Duodenal mucosa (tissue), 2 donors: ENCODE measurements around the gene SNX25.

ENCODE experiments used
- H3K27ac ChIP-seq: one replicate; pipeline ENCODE4 v1.7.0; 2013; ENCODE audit warnings: low read depth, low read length
- H3K27me3 ChIP-seq, 2 donors: one replicate each; pipeline ENCODE4 v1.7.0; 2013; ENCODE audit warnings: low read length in 2 of 2, control low read depth in 1 of 2; ENCODE audit not compliant: insufficient read depth in 2 of 2, control insufficient read depth in 1 of 2
- H3K36me3 ChIP-seq, 2 donors: one replicate each; pipeline ENCODE4 v1.7.0; 2013; ENCODE audit warnings: low read length in 2 of 2, control low read depth in 1 of 2; ENCODE audit not compliant: insufficient read depth in 2 of 2, control insufficient read depth in 1 of 2
- H3K4me1 ChIP-seq, 2 donors: one replicate each; pipeline ENCODE4 v1.7.0; 2013; ENCODE audit warnings: low read length in 2 of 2, control low read depth in 1 of 2; ENCODE audit not compliant: insufficient read depth in 2 of 2, control insufficient read depth in 1 of 2
- H3K4me3 ChIP-seq, 2 donors: one replicate each; pipeline ENCODE4 v1.7.0; 2013; ENCODE audit warnings: low read length in 2 of 2, low read depth in 1 of 2
- H3K9ac ChIP-seq, 2 donors: one replicate each; pipeline ENCODE4 v1.7.0; 2013; ENCODE audit warnings: low read length in 2 of 2, low read depth in 1 of 2
- H3K9me3 ChIP-seq, 2 donors: one replicate each; pipeline ENCODE4 v1.7.0; 2013; ENCODE audit warnings: low read length in 2 of 2, control low read depth in 1 of 2; ENCODE audit not compliant: control insufficient read depth in 1 of 2

Gene SNX25

GRCh38 chr4:185243879-185244278 lies 34.5 kb downstream of the SNX25 start:
- Histone ChIP-seq H3K4me1 (no peaks in the 10 kb centered on the region), H3K27ac (no peak overlapping the region), H3K27me3 (no peaks in the 10 kb centered on the region), H3K9me3 (peaks cover 0 to 2% of the 10 kb centered on the region in 2 donors), H3K36me3 (no peaks in the 10 kb centered on the region), H3K9ac (no peak overlapping the region), H3K4me3 (no peak overlapping the region)

GRCh38 chr4:185244763-185245162 lies 35.4 kb downstream of the SNX25 start:
- Histone ChIP-seq H3K27ac (no peak overlapping the region), H3K4me3 (no peak overlapping the region), H3K36me3 (no peaks in the 10 kb centered on the region), H3K27me3 (no peaks in the 10 kb centered on the region), H3K4me1 (no peaks in the 10 kb centered on the region), H3K9ac (no peak overlapping the region), H3K9me3 (no peaks in the 10 kb centered on the region)

DNA sequence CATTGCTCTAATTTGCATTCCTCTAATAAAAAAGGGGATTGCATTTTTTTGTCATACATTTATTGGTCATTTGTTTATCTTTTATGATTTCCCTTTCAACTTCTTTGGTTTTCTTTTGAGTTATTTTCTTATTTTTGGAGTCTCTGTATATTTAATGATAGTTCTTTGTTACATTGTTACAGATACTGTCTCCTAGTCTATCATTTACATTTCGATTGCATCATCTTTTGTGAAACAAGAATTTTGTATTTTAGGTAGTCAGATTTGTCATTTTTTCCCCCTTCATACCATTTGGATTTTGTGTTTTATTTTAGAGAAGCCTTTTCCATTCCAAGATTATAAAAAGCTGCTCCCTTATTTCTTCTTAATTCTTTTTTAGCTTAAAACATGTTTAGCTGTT lies 37.1 kb downstream of the SNX25 start:
- Histone ChIP-seq H3K27ac (no peak overlapping the region), H3K4me3 (no peak overlapping the region), H3K4me1 (no peaks in the 10 kb centered on the region), H3K36me3 (no peaks in the 10 kb centered on the region), H3K9me3 (no peaks in the 10 kb centered on the region), H3K9ac (no peak overlapping the region), H3K27me3 (no peaks in the 10 kb centered on the region)

- Histone ChIP-seq H3K9ac (no peak overlapping the region), H3K4me1 (peaks cover 0 to 5% of the 10 kb centered on the region in 2 donors), H3K4me3 (no peak overlapping the region), H3K27me3 (no peaks in the 10 kb centered on the region), H3K9me3 (no peaks in the 10 kb centered on the region), H3K27ac (no peak overlapping the region), H3K36me3 (no peaks in the 10 kb centered on the region)
Measured at GRCh38 chr4:185247151-185247550, 37.8 kb downstream of the SNX25 start.

- Histone ChIP-seq H3K27ac (no peak overlapping the region), H3K27me3 (no peaks in the 10 kb centered on the region), H3K9ac (no peak overlapping the region), H3K4me3 (no peak overlapping the region), H3K9me3 (no peaks in the 10 kb centered on the region), H3K36me3 (no peaks in the 10 kb centered on the region), H3K4me1 (peaks cover 0 to 5% of the 10 kb centered on the region in 2 donors)
Measured at GRCh38 chr4:185248393-185249039, 39.1 kb downstream of the SNX25 start.

DNA sequence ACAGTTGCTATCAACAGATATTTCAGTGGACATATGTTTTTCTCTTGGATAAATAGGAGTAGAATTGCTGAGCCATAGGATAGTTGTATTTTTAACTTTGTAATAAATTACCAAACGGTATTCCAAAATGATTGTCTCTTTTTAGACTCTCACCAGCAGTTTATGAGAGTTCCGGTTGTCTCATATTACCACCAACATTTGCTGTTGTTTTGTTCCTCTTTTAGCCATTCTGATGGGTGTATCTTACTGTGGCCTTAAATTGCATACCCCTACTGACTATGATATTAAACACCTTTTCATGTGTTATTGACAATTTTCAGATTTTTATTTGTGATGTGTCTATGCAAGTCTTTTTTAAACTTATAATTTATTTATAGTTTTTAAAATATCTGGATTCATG lies 39.7 kb downstream of the SNX25 start:
- Histone ChIP-seq H3K27me3 (no peaks in the 10 kb centered on the region), H3K4me3 (no peak overlapping the region), H3K9ac (no peak overlapping the region), H3K36me3 (no peaks in the 10 kb centered on the region), H3K27ac (no peak overlapping the region), H3K4me1 (peaks cover 0 to 5% of the 10 kb centered on the region in 2 donors), H3K9me3 (no peaks in the 10 kb centered on the region)

DNA sequence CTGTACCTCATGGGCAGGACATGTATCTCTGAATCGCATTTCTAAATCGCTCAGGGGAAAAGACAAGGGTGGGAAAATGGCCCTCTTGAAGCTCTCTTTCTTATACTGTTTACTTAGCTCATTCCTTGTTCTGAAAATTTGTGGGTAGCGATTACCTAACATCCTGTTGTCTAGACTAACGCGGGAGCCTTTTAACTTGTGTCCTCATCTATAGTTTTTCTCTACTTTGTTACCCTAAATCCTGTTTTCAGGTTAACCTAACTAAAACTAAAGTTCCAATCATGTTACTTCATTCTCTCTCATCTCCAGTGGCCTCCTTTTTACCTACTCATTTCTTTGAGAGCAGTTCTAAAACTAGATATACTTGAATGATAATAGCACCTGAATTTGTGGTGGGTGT lies 45.0 kb downstream of the SNX25 start:
- Histone ChIP-seq H3K9me3 (no peaks in the 10 kb centered on the region), H3K4me3 (no peak overlapping the region), H3K27ac (no peak overlapping the region), H3K9ac (no peak overlapping the region), H3K27me3 (no peaks in the 10 kb centered on the region), H3K4me1 (peaks cover 5% of the 10 kb centered on the region in 2 donors), H3K36me3 (no peaks in the 10 kb centered on the region)

GRCh38 chr4:185255868-185256267 lies 46.5 kb downstream of the SNX25 start:
- Histone ChIP-seq H3K27me3 (no peaks in the 10 kb centered on the region), H3K36me3 (no peaks in the 10 kb centered on the region), H3K9me3 (no peaks in the 10 kb centered on the region), H3K4me1 (peaks cover 5% of the 10 kb centered on the region in 2 donors), H3K27ac (no peak overlapping the region), H3K9ac (no peak overlapping the region), H3K4me3 (no peak overlapping the region)

DNA sequence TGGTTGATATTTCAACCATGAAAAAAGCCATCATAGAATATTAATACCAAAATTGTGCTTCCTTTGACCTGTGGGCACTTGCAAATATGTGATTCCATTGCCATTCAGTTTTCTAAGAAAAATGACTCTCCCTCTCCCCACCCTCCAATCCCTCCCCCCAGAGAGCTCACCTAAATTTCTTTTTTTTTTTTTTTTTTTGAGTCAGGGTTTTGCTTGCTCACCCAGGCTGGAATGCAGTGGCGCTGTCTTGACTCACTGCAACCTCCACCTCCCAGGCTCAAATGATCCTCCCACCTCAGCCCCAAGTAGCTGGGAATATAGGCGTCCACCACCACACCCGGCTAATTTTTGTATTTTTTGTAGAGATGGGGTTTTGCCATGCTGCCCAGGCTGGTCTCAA lies 47.0 kb downstream of the SNX25 start:
- no peaks in the 10 kb centered on the region for H3K9me3 ChIP-seq
- H3K36me3 ChIP-seq = no peaks in the 10 kb centered on the region
- H3K4me3 ChIP-seq = no peak overlapping the region
- H3K4me1 ChIP-seq = peaks cover 5% of the 10 kb centered on the region in 2 donors
- H3K27ac ChIP-seq = no peak overlapping the region
- no peaks in the 10 kb centered on the region for H3K27me3 ChIP-seq
- no peak overlapping the region for H3K9ac ChIP-seq

GRCh38 chr4:185257086-185257485 lies 47.7 kb downstream of the SNX25 start:
- H3K9ac ChIP-seq = no peak overlapping the region
- H3K27ac ChIP-seq = no peak overlapping the region
- no peaks in the 10 kb centered on the region for H3K27me3 ChIP-seq
- H3K9me3 ChIP-seq = no peaks in the 10 kb centered on the region
- no peak overlapping the region for H3K4me3 ChIP-seq
- no peaks in the 10 kb centered on the region for H3K36me3 ChIP-seq
- peaks cover under 1 to 5% of the 10 kb centered on the region in 2 donors for H3K4me1 ChIP-seq

GRCh38 chr4:185257694-185258093 lies 48.3 kb downstream of the SNX25 start:
- Histone ChIP-seq H3K9ac (no peak overlapping the region), H3K36me3 (no peaks in the 10 kb centered on the region), H3K27me3 (no peaks in the 10 kb centered on the region), H3K27ac (no peak overlapping the region), H3K4me1 (peaks cover 0 to 5% of the 10 kb centered on the region in 2 donors), H3K9me3 (no peaks in the 10 kb centered on the region), H3K4me3 (no peak overlapping the region)
